Stimulated activated naive CD4-positive, alpha-beta T cell (primary cell): ENCODE measurements around the gene TAS1R3.

Experiments
- DNase-seq, 6 experiments: peaks; one replicate each; lab custom pipeline; 2025; lab: John Stamatoyannopoulos, UW

Gene TAS1R3

GRCh38 chr1:1324524-1325287, 6.4 kb upstream of the TAS1R3 start, which contains the start of the genes CPTP and INTS11:
CPTP (plus strand) TSS chr1:1324802; CDS start chr1:1326911, 2,109 bp downstream.
INTS11 (minus strand) TSS chr1:1324660; CDS start chr1:1324608, 52 bp downstream.
- peak; percentile 89 to 96 (median 95) for DNase-seq

DNA sequence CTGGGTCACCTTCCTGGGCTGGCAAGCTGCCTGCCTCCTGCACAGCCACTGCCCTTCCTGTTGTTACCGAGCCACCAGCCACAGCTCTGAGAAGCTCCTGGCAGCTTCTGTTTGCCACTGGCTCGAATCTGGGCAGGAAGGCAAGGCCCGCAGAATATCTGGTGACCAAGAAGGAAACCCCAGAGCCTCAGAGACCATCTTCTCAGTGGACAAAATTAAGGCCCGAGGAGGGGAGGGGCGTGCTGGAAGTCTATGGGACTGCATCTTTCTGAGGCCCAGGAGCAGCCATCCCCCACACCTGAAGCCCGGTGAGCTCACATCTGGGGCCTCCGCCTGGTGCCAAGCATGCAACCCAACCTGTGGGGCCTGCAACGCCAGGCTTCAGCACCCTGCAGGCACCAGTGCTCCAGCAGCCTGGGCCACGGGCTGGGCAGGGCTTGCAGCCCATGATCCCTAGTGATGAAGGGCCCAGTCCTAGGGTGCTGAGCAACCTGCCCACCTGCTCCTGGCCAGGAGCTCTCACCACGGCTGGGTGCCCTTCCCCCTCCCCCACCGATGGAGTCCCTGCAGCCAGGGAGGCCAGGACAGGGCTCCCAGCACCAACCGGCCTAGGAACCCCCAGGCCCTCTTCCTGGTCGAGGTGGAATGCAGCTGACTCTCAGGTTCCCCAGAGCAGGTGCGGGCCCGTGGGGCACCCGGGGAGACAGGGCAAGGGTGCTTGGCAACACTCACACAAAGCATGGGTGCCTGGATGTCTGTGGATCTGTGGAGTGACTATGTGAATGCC, 5.6 kb upstream of the TAS1R3 start:
- peak in 1 of 6 experiments; percentile 63 for DNase-seq

DNA sequence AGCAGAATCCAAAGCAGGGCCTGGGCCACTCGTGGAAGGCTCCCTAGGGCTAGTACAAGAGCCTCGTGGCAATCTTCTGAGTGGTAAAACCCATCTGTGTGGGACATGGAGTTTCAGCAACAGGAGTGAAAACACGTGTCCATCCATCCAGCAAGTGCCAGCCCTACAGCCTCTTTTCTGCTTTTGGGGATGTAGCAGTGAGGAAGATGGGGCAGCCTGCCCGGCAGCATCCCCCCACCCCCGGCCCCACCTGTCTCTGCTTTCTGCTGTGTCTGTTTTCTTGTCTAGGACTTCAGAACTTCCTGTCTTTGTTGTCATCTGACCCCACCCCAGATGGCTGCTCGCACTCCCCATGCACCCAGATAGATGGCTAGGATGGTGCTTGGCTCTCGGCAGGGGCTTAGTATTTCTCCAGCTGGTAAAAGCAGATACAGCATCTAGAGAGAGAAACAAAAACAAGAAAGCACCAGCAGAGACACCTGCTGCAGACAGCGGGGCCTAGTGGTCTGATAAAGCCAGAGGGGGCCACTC, 4.9 kb upstream of the TAS1R3 start:
- DNase-seq = no peak

- no peak for DNase-seq
Observed at GRCh38 chr1:1327291-1327690, 3.8 kb upstream of the TAS1R3 start.

- no peak for DNase-seq
Observed at GRCh38 chr1:1328254-1328653, 2.8 kb upstream of the TAS1R3 start.

- DNase-seq = no peak
Observed at GRCh38 chr1:1329304-1330210, 1.5 kb upstream of the TAS1R3 start.

DNA sequence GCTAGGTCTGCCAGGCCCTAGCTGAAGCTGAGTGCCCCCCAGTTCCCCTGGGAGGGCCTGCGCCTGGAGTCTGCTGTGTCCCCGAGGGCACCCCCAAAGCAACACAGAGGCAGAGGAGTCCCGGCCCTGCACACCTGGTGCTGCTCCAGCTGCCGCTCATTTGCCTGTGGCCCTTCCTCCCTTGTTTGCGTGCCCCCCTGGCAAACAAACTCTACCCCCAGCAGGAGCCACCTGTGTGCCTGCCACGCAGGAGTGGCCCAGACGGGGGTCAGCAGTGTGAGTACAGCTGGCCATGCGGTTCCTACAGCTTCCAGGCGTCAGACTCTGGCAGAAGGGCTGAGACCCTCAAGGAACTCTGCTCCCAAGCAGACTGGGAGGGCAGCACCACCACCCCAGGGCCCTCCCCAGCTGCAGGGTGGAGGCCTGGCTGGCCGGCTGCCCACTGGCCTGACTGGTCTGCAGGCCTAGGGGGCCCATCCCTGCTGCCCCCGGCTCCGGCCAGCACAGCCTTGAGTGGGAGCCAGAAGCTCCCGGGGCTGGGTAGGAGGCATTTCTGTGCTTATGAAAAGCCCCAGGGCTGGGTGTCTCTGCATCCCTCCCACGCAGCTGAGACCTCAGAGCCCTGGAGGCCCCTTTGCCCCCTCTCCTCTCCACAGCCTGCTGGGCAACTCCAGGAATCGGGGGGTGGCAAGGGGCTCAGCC, 563 bp upstream of the TAS1R3 start:
- no peak for DNase-seq

- no peak for DNase-seq
Observed at GRCh38 chr1:1332031-1332755, 1.1 kb downstream of the TAS1R3 start.

DNA sequence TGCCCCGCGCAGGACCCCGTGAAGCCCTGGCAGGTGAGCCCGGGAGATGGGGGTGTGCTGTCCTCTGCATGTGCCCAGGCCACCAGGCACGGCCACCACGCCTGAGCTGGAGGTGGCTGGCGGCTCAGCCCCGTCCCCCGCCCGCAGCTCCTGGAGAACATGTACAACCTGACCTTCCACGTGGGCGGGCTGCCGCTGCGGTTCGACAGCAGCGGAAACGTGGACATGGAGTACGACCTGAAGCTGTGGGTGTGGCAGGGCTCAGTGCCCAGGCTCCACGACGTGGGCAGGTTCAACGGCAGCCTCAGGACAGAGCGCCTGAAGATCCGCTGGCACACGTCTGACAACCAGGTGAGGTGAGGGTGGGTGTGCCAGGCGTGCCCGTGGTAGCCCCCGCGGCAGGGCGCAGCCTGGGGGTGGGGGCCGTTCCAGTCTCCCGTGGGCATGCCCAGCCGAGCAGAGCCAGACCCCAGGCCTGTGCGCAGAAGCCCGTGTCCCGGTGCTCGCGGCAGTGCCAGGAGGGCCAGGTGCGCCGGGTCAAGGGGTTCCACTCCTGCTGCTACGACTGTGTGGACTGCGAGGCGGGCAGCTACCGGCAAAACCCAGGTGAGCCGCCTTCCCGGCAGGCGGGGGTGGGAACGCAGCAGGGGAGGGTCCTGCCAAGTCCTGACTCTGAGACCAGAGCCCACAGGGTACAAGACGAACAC, 1.8 kb downstream of the TAS1R3 start:
- no peak for DNase-seq

- DNase-seq = no peak
Observed at GRCh38 chr1:1333551-1334241, 2.6 kb downstream of the TAS1R3 start.

- DNase-seq = no peak
Observed at GRCh38 chr1:1334835-1335234, 3.8 kb downstream of the TAS1R3 start.

- DNase-seq = no peak
Observed at GRCh38 chr1:1335283-1335682, 4.2 kb downstream of the TAS1R3 start.

GRCh38 chr1:1335792-1336248, 4.7 kb downstream of the TAS1R3 start:
- DNase-seq = no peak

GRCh38 chr1:1336446-1336845, 5.4 kb downstream of the TAS1R3 start:
- no peak for DNase-seq

- no peak for DNase-seq
Observed at GRCh38 chr1:1336931-1337792, 6.1 kb downstream of the TAS1R3 start.

DNA sequence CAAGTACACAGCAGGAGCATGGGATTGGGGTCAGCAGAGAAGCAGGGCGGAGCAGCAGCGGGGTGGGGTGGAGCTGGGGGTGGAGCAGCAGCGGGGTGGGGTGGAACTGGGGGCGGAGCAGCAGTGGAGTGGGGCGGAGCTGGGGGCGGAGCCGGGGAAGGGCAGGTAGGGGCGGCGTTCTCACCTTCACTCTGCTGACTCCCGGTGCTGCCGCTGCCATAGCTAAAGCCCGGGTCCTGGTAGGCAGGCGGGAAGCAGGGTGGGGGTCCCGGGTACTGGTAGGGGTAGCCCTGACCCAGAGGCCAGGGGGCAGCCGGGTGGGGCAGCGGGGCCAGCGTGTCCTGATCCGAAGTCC, 6.7 kb downstream of the TAS1R3 start:
- DNase-seq = peak in 5 of 6 experiments; percentile 13 to 28 (median 18)

DNA sequence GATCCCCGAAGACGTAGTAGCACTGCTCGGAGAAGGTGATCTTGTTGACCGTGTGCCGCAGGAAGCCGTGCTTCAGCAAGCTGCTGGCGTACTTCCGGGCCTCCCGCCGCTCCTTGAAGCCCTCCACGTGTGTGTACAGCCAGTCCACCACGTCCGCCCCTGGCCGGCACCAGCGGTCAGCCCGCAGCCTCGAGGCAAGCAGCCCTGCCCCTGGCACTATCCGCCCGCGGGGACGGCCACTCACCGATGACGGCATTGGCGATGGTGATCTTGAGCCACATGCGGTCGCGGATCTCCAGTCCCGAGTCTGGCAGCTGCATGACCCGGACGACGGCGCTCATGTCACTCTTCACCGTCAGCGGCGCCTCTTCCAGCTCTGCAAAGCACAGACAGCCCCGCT, 7.2 kb downstream of the TAS1R3 start:
- DNase-seq = no peak

- no peak for DNase-seq
Observed at GRCh38 chr1:1340185-1340584, 9.1 kb downstream of the TAS1R3 start.
